ENCODE results near the gene CAND2.
A peak's percentile ranks its signal among the peaks of the same experiment; 100 is the strongest.
"Not testable (repeated sequence)": the region's sequence is repeated elsewhere in the genome, so short reads cannot be mapped to it uniquely, and the experiment has no call there.

CAND2 gene

GRCh38 chr3:12829886-12830784, 33.7 kb downstream of the CAND2 start:
- no peak overlapping the region for H3K4me3 ChIP-seq (ENCODE audit: low read depth, low read length)

GRCh38 chr3:12830785-12831156, 34.3 kb downstream of the CAND2 start:
- no peak overlapping the region for H3K4me3 ChIP-seq (ENCODE audit: low read depth, low read length)

- H3K4me3 ChIP-seq (ENCODE audit: low read depth, low read length): no peak overlapping the region
Measured at GRCh38 chr3:12831301-12831866, 34.9 kb downstream of the CAND2 start.

- no peak overlapping the region for H3K4me3 ChIP-seq (ENCODE audit: low read depth, low read length)
Measured at GRCh38 chr3:12832350-12833221, 36.1 kb downstream of the CAND2 start.

- H3K4me3 ChIP-seq (ENCODE audit: low read depth, low read length): no peak overlapping the region
Measured at GRCh38 chr3:12833222-12834161, 37.0 kb downstream of the CAND2 start.

- H3K4me3 ChIP-seq (ENCODE audit: low read depth, low read length): no peak overlapping the region
Measured at GRCh38 chr3:12835052-12835665, 38.7 kb downstream of the CAND2 start.

GRCh38 chr3:12837295-12837986, 41.0 kb downstream of the CAND2 start:
- no peak overlapping the region for H3K4me3 ChIP-seq (ENCODE audit: low read depth, low read length)

GRCh38 chr3:12838179-12838965, 41.9 kb downstream of the CAND2 start:
- H3K4me3 ChIP-seq (ENCODE audit: low read depth, low read length): no peak overlapping the region

GRCh38 chr3:12839156-12839946, 42.9 kb downstream of the CAND2 start:
- no peak overlapping the region for H3K4me3 ChIP-seq (ENCODE audit: low read depth, low read length)

GRCh38 chr3:12840148-12840547, 43.7 kb downstream of the CAND2 start:
- peak overlapping the region; percentile 99 for H3K4me3 ChIP-seq (ENCODE audit: low read depth, low read length)

GRCh38 chr3:12840591-12841148, 44.2 kb downstream of the CAND2 start:
- peak overlapping the region; percentile 99 for H3K4me3 ChIP-seq (ENCODE audit: low read depth, low read length)

- H3K4me3 ChIP-seq (ENCODE audit: low read depth, low read length): peak within 1 kb of the TSS; percentile 99
Measured at GRCh38 chr3:12841149-12841969, 44.9 kb downstream of the CAND2 start, which contains the start of gene RPL32. TSS of gene RPL32 (minus strand) at chr3:12841565. CDS start at chr3:12840237, 1,328 bp downstream.

GRCh38 chr3:12841970-12842328, 45.5 kb downstream of the CAND2 start:
- H3K4me3 ChIP-seq (ENCODE audit: low read depth, low read length): no peak overlapping the region

- no peak overlapping the region for H3K4me3 ChIP-seq (ENCODE audit: low read depth, low read length)
Measured at GRCh38 chr3:12842469-12842868, 46.0 kb downstream of the CAND2 start.

- H3K4me3 ChIP-seq (ENCODE audit: low read depth, low read length): no peak overlapping the region
Measured at GRCh38 chr3:12845811-12846210, 49.3 kb downstream of the CAND2 start.

GRCh38 chr3:12852201-12852600, 55.7 kb downstream of the CAND2 start:
- H3K4me3 ChIP-seq (ENCODE audit: low read depth, low read length): no peak overlapping the region

- H3K4me3 ChIP-seq (ENCODE audit: low read depth, low read length): not testable (repeated sequence)
Measured at GRCh38 chr3:12853847-12854246, 57.4 kb downstream of the CAND2 start.
